Mammary epithelial cell (primary cell): ENCODE data around the gene HDHD2.

ENCODE experiments used
- CTCF ChIP-seq, 2 donors: IDR thresholded peaks in 1 of 2; conservative IDR thresholded peaks in 1 of 2; 2 replicates each; pipeline ENCODE4 v1.5.1; 2011 to 2012; ENCODE audit warnings: inconsistent platforms in 2 of 2, low read length in 2 of 2, mild to moderate bottlenecking in 2 of 2, control low read depth in 1 of 2, low read depth in 1 of 2; ENCODE audit not compliant: insufficient read depth in 1 of 2; ENCODE audit errors: extremely low read depth in 1 of 2
- EZH2 ChIP-seq: IDR thresholded peaks from 2 replicates; pipeline ENCODE4 v1.6.1; 2012; ENCODE audit warnings: low read length, inconsistent platforms, borderline replicate concordance

GRCh38 chr18:47075098-47075883 lies 75.0 kb downstream of the HDHD2 start:
- TF ChIP-seq CTCF (conservative IDR thresholded peaks at IDR 0.05 in 1 of 2, IDR thresholded peaks at IDR 0.05 in 1 of 2; ENCODE audit: extremely low read depth in 1 of 2, insufficient read depth in 1 of 2, low read depth in 1 of 2, low read length in 2 of 2) (no peak), EZH2 (no peak)
